Ovary (tissue), 10 donors: ENCODE results near the gene PIAS1. TPM values are rescaled to one million over a fixed set of nuclear protein-coding genes. Genes with fewer than 3 reads are reported as not detected.
A peak's percentile ranks its signal among the peaks of the same experiment; 100 is the strongest.
"Not testable (repeated sequence)": the region's sequence is repeated elsewhere in the genome, so short reads cannot be mapped to it uniquely, and the experiment has no call there.

Experiments
- DNase-seq, 5 donors: peaks; one replicate each; pipeline ENCODE4 v3.0.0-alpha.2; 2019 to 2020
- H3K27ac ChIP-seq, 2 donors: fragments of 200-600 bp; one replicate each; pipeline versions ENCODE4 v1.5.1 to v1.8.0; 2019 to 2022
- H3K27me3 ChIP-seq: fragments of 200-600 bp; one replicate; pipeline ENCODE4 v1.8.0; 2022
- H3K36me3 ChIP-seq: fragments of 200-600 bp; sonication (generic); one replicate; pipeline ENCODE4 v1.5.1; 2019
- H3K4me1 ChIP-seq: one replicate; pipeline ENCODE4 v1.8.1; 2013; ENCODE audit warnings: mild to moderate bottlenecking, moderate library complexity; ENCODE audit not compliant: insufficient read depth
- H3K4me3 ChIP-seq: fragments of 200-600 bp; sonication (generic); one replicate; pipeline ENCODE4 v1.5.1; 2017
- H3K9me3 ChIP-seq, 2 donors: fragments of 200-600 bp in 1 of 2; sonication (generic) in 1 of 2; one replicate each; pipeline versions ENCODE4 v1.5.1 to v1.8.1; 2013 to 2019; ENCODE audit warnings: mild to moderate bottlenecking in 1 of 2, moderate library complexity in 1 of 2
- CTCF ChIP-seq, 3 donors: fragments of 450-650 bp in 2 of 3; fragments of 200-600 bp in 1 of 3; IDR thresholded peaks; one replicate each; pipeline versions ENCODE4 v1.5.1 to v1.8.0; 2016 to 2022; ENCODE audit warnings: antibody characterized with exemption in 3 of 3, mild to moderate bottlenecking in 1 of 3
- EP300 ChIP-seq: sonication (generic); formaldehyde crosslinking; IDR thresholded peaks from one replicate; pipeline ENCODE4 v1.6.1; 2017; ENCODE audit warnings: antibody characterized with exemption
- POLR2A ChIP-seq: fragments of 450-650 bp; IDR thresholded peaks from one replicate; pipeline ENCODE4 v1.6.1; 2017; ENCODE audit warnings: antibody characterized with exemption, mild to moderate bottlenecking, moderate library complexity
- WGBS, 3 donors: extraction: QIAGEN DNeasy Blood & Tissue Kit in 1 of 3; methylation state at CpG; one replicate each; pipeline versions ENCODE4 v1.1.5 to v1.1.7; 2013 to 2017; 5-methylcytosine and 5-hydroxymethylcytosine counted together
- intact Hi-C, 4 donors: fragments of 100-400 bp; cut with DNase I; formaldehyde crosslinking; loops; one replicate each; pipeline versions ENCODE4 v1.11.0 to v1.15.1; 2022 to 2023
- long read RNA-seq, 3 donors: library from polyadenylated mRNA in 2 of 3; unstranded in 2 of 3; transcript quantifications; one replicate each; pipeline ENCODE4 v2.0.0 and lab custom pipeline, GENCODE V29; 2021 to 2026
- polyA plus RNA-seq, 2 donors: library from polyadenylated mRNA; stranded (reverse); fragments of 200-250 nt in 1 of 2; fragments of 350-450 nt in 1 of 2; fragmentation: Illumina TruSeq in 1 of 2; extraction: RNeasy Lipid Tissue Mini Kit (QIAGEN cat#74804) in 1 of 2; gene quantifications; one replicate each; pipeline ENCODE4 v1.2.3, GENCODE V29; 2013 to 2014
- total RNA-seq, 7 donors: library from RNA; depleted of rRNA in 2 of 7; stranded (reverse); fragments of >200 nt in 2 of 7; fragmentation: NEBNext Ultra II Directional in 3 of 7; extraction: Animal tissue kit (Norgen Biotek cat#: 25700) in 3 of 7; gene quantifications; one replicate each; pipeline versions ENCODE4 v1.1.0 to v1.2.4, GENCODE V29; 2016 to 2023
- donor health status: DM: no; HTN: no; CAD: no; lungs with moderate emphysema.
- donor health status: DM: no; HTN: no; CAD: no.
- donor health status: Bipolar disorder and iron deficiency.
- donor health status: DM: yes; HTN: yes; CAD: no.
- donor health status: DM: no; HTN: no; CAD: no.
- donor health status: DM: yes; HTN: yes; CAD: no.

The PIAS1 gene
- total RNA-seq (10 to 100 TPM; 39.8 to 75.4 (median 53.6) TPM), polyA plus RNA-seq (10 to 100 TPM; 18.6 to 43.7 TPM)
- long read RNA-seq, donor 1, full-length matches to known transcripts: 166 of 222 reads
- long read RNA-seq, donor 1, partial matches to known transcripts: 37 of 222 reads
- long read RNA-seq, donor 1, other reads (novel, unspliced or antisense): 19 of 222 reads
- long read RNA-seq, donor 2, full-length matches to known transcripts: 11 of 68 reads
- long read RNA-seq, donor 2, partial matches to known transcripts: 57 of 68 reads
- long read RNA-seq, donor 2, other reads (novel, unspliced or antisense): 0 of 68 reads
- long read RNA-seq, donor 3, full-length matches to known transcripts: 68 of 85 reads
- long read RNA-seq, donor 3, partial matches to known transcripts: 7 of 85 reads
- long read RNA-seq, donor 3, other reads (novel, unspliced or antisense): 10 of 85 reads

- peak within 1 kb of the TSS; percentile 60 to 76 for H3K27ac ChIP-seq
- no peaks in the 10 kb centered on the region for H3K36me3 ChIP-seq
- no peaks in the 10 kb centered on the region for H3K27me3 ChIP-seq
- intact Hi-C loops: loop anchor here in 3 of 4 donors (10.0 kb wide), 3 partner anchors 161 to 189 kb away; no protein-coding TSS in a partner anchor
- H3K4me3 ChIP-seq: peak within 1 kb of the TSS; percentile 100
- TF ChIP-seq POLR2A (peak; percentile 84), CTCF (IDR thresholded peaks at IDR 0.05) (peak in 1 of 3 donors; percentile 46), EP300 (no peak)
- peaks cover 2% of the 10 kb centered on the region for H3K4me1 ChIP-seq
- 1% methylated on average over 50 to 72 of the region's 72 CpGs for WGBS, 3 donors
- no peaks in the 10 kb centered on the region for H3K9me3 ChIP-seq
- peak; percentile 91 to 96 (median 95) for DNase-seq
These were observed at the start of gene PIAS1 for GRCh38 chr15:68053701-68054627. PIAS1 (plus strand) TSS chr15:68054315; CDS start chr15:68054327, 12 bp downstream.

GRCh38 chr15:68007642-68008041 lies 46.5 kb upstream of the PIAS1 start:
- DNase-seq, H3K36me3 ChIP-seq, H3K4me3 ChIP-seq, H3K4me1 ChIP-seq, H3K27me3 ChIP-seq, H3K9me3 ChIP-seq, intact Hi-C loops, H3K27ac ChIP-seq: not testable (repeated sequence)
- WGBS, 3 donors: 90 to 96% (median 96%) methylated on average over 5 of the region's 5 CpGs

GRCh38 chr15:68010361-68011153 lies 43.6 kb upstream of the PIAS1 start:
- no peak for TF ChIP-seq CTCF (IDR thresholded peaks at IDR 0.05)
- TF ChIP-seq POLR2A: no peak
- TF ChIP-seq EP300: no peak

GRCh38 chr15:68012911-68013310 lies 41.2 kb upstream of the PIAS1 start:
- DNase-seq: no peak
- 89 to 96% (median 89%) methylated on average over 1 of the region's 1 CpG for WGBS, 3 donors
- no peak overlapping the region for H3K27ac ChIP-seq
- H3K27me3 ChIP-seq: no peaks in the 10 kb centered on the region
- no peaks in the 10 kb centered on the region for H3K36me3 ChIP-seq
- no peak overlapping the region for H3K4me3 ChIP-seq
- no peaks in the 10 kb centered on the region for H3K9me3 ChIP-seq
- no peaks in the 10 kb centered on the region for H3K4me1 ChIP-seq
- intact Hi-C loops: no loop called here
- no peak for TF ChIP-seq CTCF (IDR thresholded peaks at IDR 0.05)
- TF ChIP-seq EP300: no peak
- TF ChIP-seq POLR2A: no peak

More at GRCh38 chr15:68010361-68011153, 43.6 kb upstream of the PIAS1 start:
- WGBS, 3 donors: 74 to 85% (median 81%) methylated on average over 14 of the region's 14 CpGs
- intact Hi-C loops: no loop called here
- Histone ChIP-seq H3K36me3 (no peaks in the 10 kb centered on the region), H3K9me3 (no peaks in the 10 kb centered on the region), H3K27ac (no peak overlapping the region), H3K4me1 (no peaks in the 10 kb centered on the region), H3K27me3 (no peaks in the 10 kb centered on the region), H3K4me3 (no peak overlapping the region)
- DNase-seq: no peak
